ENCODE data around the gene MCRIP2.

The MCRIP2 gene

GRCh38 chr16:658679-659571 is 17.3 kb downstream of the MCRIP2 start:
- Histone ChIP-seq H3K4me3 (replicated peaks; ENCODE audit: insufficient read depth, low read length) (no peak overlapping the region), H3K27me3 (ENCODE audit: insufficient read depth, poor library complexity, severe bottlenecking) (no peaks in the 10 kb centered on the region), H3K27ac (replicated peaks) (no peak overlapping the region)
- DNase-seq (ENCODE audit: low read depth in 1 of 2, low spot score in 1 of 2): no peak
- TF ChIP-seq CTCF (IDR thresholded peaks at IDR 0.05; ENCODE audit: insufficient read depth, low read length) (peak; percentile 30), GABPA (IDR thresholded peaks at IDR 0.05; ENCODE audit: low read depth) (no peak)

GRCh38 chr16:659618-660017 is 18.0 kb downstream of the MCRIP2 start:
- H3K4me3 ChIP-seq (replicated peaks; ENCODE audit: insufficient read depth, low read length): no peak overlapping the region
- TF ChIP-seq POLR2AphosphoS5 (IDR thresholded peaks at IDR 0.05; ENCODE audit: low read depth) (no peak), REST (IDR thresholded peaks at IDR 0.05; ENCODE audit: insufficient replicate concordance, low read depth) (no peak), GABPA (IDR thresholded peaks at IDR 0.05; ENCODE audit: low read depth) (no peak), CTCF (IDR thresholded peaks at IDR 0.05; ENCODE audit: insufficient read depth, low read length) (no peak)
- H3K27ac ChIP-seq (replicated peaks): no peak overlapping the region
- H3K27me3 ChIP-seq (ENCODE audit: insufficient read depth, poor library complexity, severe bottlenecking): no peaks in the 10 kb centered on the region
- no peak for DNase-seq (ENCODE audit: low read depth in 1 of 2, low spot score in 1 of 2)

GRCh38 chr16:660132-660458 is 18.5 kb downstream of the MCRIP2 start:
- H3K27me3 ChIP-seq (ENCODE audit: insufficient read depth, poor library complexity, severe bottlenecking): no peaks in the 10 kb centered on the region
- no peak for TF ChIP-seq GABPA (IDR thresholded peaks at IDR 0.05; ENCODE audit: low read depth)
- no peak for TF ChIP-seq CTCF (IDR thresholded peaks at IDR 0.05; ENCODE audit: insufficient read depth, low read length)
- no peak for TF ChIP-seq POLR2AphosphoS5 (IDR thresholded peaks at IDR 0.05; ENCODE audit: low read depth)
- TF ChIP-seq REST (IDR thresholded peaks at IDR 0.05; ENCODE audit: insufficient replicate concordance, low read depth): no peak
- no peak for TF ChIP-seq SPI1 (IDR thresholded peaks at IDR 0.05; ENCODE audit: borderline replicate concordance, low read depth)
- DNase-seq (ENCODE audit: low read depth in 1 of 2, low spot score in 1 of 2): no peak
- H3K27ac ChIP-seq (replicated peaks): peak overlapping the region; percentile 55
- H3K4me3 ChIP-seq (replicated peaks; ENCODE audit: insufficient read depth, low read length): no peak overlapping the region

Data from HL-60 (cell line).